Transverse colon (tissue), 4 donors: ENCODE measurements around the gene PIEZO1.

Experiments used
- EP300 ChIP-seq: sonication (generic); formaldehyde crosslinking; IDR thresholded peaks from one replicate; pipeline ENCODE4 v1.6.1; 2017; ENCODE audit warnings: antibody characterized with exemption, low read depth
- POLR2A ChIP-seq: fragments of 450-650 bp; IDR thresholded peaks from one replicate; pipeline ENCODE4 v1.6.1; 2016; ENCODE audit warnings: antibody characterized with exemption, mild to moderate bottlenecking, moderate library complexity
- POLR2AphosphoS5 ChIP-seq, 3 donors: sonication (generic); formaldehyde crosslinking; IDR thresholded peaks; one replicate each; pipeline ENCODE4 v1.6.1; 2016; ENCODE audit warnings: antibody characterized with exemption in 3 of 3
- TF ChIP-seq, protein P1 (sequence below), 5 experiments: fragments of 200-600 bp in 3 of 5; fragments of 450-650 bp in 2 of 5; sonication (generic) in 3 of 5; IDR thresholded peaks; 1 replicate in 2 of 5; 2 replicates in 3 of 5; pipeline ENCODE4 v1.5.1; 2016 to 2017; ENCODE audit warnings: antibody characterized with exemption in 5 of 5, inconsistent platforms in 3 of 5, mild to moderate bottlenecking in 2 of 5, moderate library complexity in 1 of 5

DNA sequence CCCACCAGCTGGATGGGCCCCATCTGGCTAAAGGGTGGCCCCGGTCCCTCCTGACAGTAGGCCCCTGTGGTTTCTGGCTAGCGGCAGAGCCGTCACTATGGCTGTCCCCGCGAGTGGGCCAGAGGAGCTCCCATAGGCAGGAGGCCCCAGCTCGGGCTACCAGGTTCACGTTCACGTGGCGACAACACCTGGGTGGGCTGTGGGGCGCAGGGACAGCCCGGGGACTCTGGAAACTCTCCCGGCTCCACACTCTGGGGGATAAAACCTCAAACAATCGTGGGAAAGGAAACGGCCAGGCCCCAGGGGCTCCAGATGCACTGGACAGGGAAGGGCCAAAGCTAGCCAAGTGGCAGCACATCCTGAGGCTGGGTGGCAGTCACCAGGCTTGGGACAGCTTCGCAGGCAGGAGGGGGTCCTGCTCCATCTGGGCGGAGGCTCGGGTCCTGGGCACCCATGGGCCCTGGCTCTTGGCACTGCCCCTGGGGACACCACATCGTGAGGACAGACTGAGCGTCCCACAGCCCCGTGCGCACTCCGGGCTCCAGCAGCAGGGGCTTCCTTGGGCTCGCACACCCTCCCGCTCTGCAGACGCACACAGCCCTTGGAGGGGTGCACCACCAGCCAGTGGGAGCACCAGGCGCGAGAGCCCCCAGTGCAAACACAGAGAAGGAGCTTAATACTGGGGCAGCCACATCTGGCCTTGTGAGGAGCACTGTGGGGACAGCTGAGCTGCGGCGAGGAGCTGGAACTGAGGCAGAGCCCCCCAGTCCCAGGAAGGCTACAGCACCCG, 83.2 kb downstream of the PIEZO1 start:
- TF ChIP-seq, protein P1, sequence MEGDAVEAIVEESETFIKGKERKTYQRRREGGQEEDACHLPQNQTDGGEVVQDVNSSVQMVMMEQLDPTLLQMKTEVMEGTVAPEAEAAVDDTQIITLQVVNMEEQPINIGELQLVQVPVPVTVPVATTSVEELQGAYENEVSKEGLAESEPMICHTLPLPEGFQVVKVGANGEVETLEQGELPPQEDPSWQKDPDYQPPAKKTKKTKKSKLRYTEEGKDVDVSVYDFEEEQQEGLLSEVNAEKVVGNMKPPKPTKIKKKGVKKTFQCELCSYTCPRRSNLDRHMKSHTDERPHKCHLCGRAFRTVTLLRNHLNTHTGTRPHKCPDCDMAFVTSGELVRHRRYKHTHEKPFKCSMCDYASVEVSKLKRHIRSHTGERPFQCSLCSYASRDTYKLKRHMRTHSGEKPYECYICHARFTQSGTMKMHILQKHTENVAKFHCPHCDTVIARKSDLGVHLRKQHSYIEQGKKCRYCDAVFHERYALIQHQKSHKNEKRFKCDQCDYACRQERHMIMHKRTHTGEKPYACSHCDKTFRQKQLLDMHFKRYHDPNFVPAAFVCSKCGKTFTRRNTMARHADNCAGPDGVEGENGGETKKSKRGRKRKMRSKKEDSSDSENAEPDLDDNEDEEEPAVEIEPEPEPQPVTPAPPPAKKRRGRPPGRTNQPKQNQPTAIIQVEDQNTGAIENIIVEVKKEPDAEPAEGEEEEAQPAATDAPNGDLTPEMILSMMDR (IDR thresholded peaks at IDR 0.05), result no peak
- TF ChIP-seq POLR2A, result no peak
- TF ChIP-seq POLR2AphosphoS5 (IDR thresholded peaks at IDR 0.05), result no peak
- no peak for TF ChIP-seq EP300
